HuH-7.5 (cell line): Measurements from ENCODE around the gene DAW1.
A peak's percentile ranks its signal among the peaks of the same experiment; 100 is the strongest.
"Not testable (repeated sequence)": the region's sequence is repeated elsewhere in the genome, so short reads cannot be mapped to it uniquely, and the experiment has no call there.

Experiments
- DNase-seq: peaks from one replicate; pipeline ENCODE4 v3.0.0; 2011; ENCODE audit warnings: low spot score

Gene DAW1

GRCh38 chr2:227914362-227914761 is 42.9 kb downstream of the DAW1 start:
- no peak for DNase-seq

- DNase-seq = no peak
Observed at GRCh38 chr2:227921648-227922047, 50.2 kb downstream of the DAW1 start.

DNA sequence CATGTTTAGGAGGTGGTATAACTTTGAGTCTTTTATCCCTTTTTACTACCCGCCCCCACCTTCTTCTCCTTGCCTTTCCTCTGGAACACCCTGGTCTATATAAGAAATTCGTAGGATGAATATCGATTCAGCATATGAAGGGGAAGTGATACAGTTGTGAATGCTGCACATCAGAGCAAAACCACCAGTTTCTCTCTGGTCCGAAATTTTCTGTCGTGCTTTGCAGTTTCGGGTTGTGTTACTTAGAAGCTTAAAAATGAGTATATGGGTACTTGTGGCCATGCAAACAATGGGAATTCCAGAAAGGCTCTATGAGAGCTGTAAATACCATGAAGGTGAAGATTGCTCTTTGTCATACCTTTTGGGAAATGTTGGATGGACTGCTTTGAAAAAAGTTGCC is 60.6 kb downstream of the DAW1 start:
- DNase-seq = no peak

GRCh38 chr2:227932403-227932802 is 61.0 kb downstream of the DAW1 start:
- no peak for DNase-seq

DNA sequence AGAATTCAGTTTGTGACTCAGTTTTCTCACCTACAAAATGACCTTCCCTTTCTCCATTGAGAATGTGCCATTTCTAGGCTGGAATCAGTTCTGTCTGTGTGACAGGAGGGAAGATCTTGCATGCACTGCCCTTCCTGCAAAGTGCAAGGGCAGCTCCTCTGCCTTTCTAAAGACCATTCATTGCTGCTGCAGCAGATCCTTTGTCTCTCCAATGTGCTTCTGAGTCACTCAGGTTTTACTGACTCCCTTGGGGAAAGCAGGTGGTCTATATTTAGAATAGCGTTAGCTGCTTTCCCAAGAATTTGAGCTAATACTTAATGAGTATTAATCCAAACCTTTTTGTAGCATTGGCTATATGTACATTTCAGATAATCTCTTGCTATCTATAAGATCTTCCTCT is 62.5 kb downstream of the DAW1 start:
- DNase-seq = no peak

- DNase-seq = not testable (repeated sequence)
Observed at GRCh38 chr2:227936249-227936648, 64.8 kb downstream of the DAW1 start.

DNA sequence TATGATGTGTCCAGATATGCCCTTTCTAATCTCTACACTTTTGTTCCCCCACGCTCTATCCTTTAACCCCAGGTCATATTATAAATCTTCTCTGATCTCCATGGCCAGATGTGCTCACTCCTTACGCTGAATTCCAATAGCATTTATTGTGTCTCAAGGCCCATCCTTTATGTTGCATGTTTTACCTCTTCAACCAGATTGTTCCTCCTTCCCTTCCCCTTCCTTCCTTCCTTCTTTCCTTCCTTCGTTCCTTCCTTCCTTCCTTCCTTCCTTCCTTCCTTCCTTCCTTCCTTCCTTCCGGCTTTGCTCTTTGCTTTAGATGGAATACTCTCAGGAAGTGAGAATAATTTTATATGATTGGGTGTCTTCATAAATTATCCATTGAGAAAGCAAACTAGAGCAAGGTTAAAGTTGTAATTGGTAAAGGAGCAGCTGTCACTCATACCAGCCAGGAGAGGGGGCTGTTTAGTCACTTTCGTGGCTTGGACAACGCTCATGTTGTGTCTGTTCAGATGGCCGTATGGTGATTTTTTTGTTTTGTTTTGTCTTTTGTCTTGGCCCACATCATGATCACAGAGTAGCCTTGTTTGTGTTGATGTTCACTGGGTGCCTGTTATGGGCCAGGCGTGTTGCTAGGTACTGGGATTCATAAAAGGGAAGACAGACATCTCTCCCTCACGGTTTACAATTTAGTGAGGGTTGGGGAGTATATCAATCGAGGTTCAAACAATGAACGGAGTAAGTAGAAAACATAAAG is 68.0 kb downstream of the DAW1 start:
- DNase-seq = peak; percentile 39

GRCh38 chr2:227942021-227942420 is 70.6 kb downstream of the DAW1 start:
- DNase-seq = no peak

GRCh38 chr2:227942965-227943364 is 71.5 kb downstream of the DAW1 start:
- no peak for DNase-seq

DNA sequence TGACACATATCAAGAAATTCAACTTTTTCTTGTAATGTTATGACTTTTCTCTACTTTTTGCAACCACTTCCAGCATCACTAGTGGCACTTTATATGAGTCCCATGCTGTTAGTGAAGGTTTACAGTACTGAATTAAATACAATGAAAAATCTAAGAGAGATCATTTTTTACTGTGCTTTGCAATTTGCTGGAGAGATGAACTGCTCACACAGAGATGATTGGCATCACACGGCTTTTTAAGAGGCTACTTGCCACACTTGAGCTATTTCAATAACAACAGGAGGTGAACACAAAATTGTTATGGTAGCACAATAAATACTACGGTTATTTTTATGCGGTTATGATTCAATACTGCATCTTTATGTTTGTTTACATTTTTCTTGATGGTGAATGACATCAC is 88.9 kb downstream of the DAW1 start:
- DNase-seq = no peak

GRCh38 chr2:227971619-227972230 is 100.3 kb downstream of the DAW1 start:
- DNase-seq = no peak

DNA sequence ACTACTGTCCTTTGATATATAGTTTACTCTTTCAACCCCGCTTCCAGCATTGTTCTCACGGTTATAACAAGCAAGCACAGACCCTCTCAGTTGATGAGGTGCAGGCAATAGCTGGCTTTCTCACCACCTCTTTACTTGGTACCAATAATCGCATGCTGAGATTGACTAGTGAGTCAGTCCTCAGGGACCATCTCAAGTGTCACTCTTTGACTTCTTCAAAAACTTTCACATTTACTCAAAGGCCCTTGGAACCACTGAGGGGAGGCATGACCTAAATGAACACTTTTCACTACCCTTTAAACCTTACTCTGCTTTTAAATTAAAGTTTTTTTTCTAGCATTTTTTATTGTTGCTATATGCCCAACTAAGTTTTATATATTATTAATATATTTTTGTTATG is 101.8 kb downstream of the DAW1 start:
- no peak for DNase-seq
